ENCODE results near the gene FBXL22. TPM values are rescaled to one million over a fixed set of nuclear protein-coding genes. Genes with fewer than 3 reads are reported as not detected.

The FBXL22 gene
- total and polyA plus RNA-seq, 2 experiments from 2014 or later: 0.26 TPM; not detected in 1

- H3K36me3 ChIP-seq (ENCODE audit: insufficient read depth): peaks cover 6% of the 10 kb centered on the region; the same call in 1 of the 2 replicates
- ATAC-seq (no peak), DNase-seq (ENCODE audit: low spot score) (no peak)
- no peak overlapping the region for H3K27ac Mint-ChIP-seq
- H3K4me2 ChIP-seq: no peak overlapping the region
- no peaks in the 10 kb centered on the region for H3K79me2 ChIP-seq (replicated peaks; ENCODE audit: insufficient read depth)
- TF ChIP-seq ZNF114 (CRISPR knock-in tag; IDR thresholded peaks at IDR 0.05): no peak
- no peak for TF ChIP-seq NANOG (IDR thresholded peaks at IDR 0.05; ENCODE audit: borderline replicate concordance)
- TF ChIP-seq ZNF462 (CRISPR knock-in tag; IDR thresholded peaks at IDR 0.05): no peak
- no peak for TF ChIP-seq CREB1 (CRISPR knock-in tag; IDR thresholded peaks at IDR 0.05; ENCODE audit: low read depth)
- TF ChIP-seq ZNF331 (CRISPR knock-in tag; IDR thresholded peaks at IDR 0.05; ENCODE audit: low read depth): no peak
- TF ChIP-seq REST (IDR thresholded peaks at IDR 0.05; ENCODE audit: unreplicated experiment): no peak
- H3K9me3 Mint-ChIP-seq: no peaks in the 10 kb centered on the region
- no peak overlapping the region for H2AFZ ChIP-seq
- no peaks in the 10 kb centered on the region for H3K27me3 ChIP-seq (ENCODE audit: insufficient read depth)
- H3K27me3 Mint-ChIP-seq (ENCODE audit: insufficient read depth, low read depth, poor library complexity): no peaks in the 10 kb centered on the region
- no peaks in the 10 kb centered on the region for H4K20me1 ChIP-seq (replicated peaks; ENCODE audit: insufficient read depth)
- no peak overlapping the region for H3K4me3 ChIP-seq
- H3K4me3 Mint-ChIP-seq: no peak overlapping the region
- no peaks in the 10 kb centered on the region for H3F3A ChIP-seq (replicated peaks; ENCODE audit: low read depth)
- no peaks in the 10 kb centered on the region for H3K9me2 ChIP-seq (ENCODE audit: insufficient read depth)
- H3K4me1 ChIP-seq (ENCODE audit: insufficient read depth): no peaks in the 10 kb centered on the region
- H3K27ac ChIP-seq (ENCODE audit: low read depth): no peak overlapping the region
- H3K4me1 Mint-ChIP-seq: no peaks in the 10 kb centered on the region
- H3K36me3 Mint-ChIP-seq (ENCODE audit: low read depth): no peaks in the 10 kb centered on the region
Measured at GRCh38 chr15:63638839-63639238, 41.7 kb downstream of the FBXL22 start.

Data from GM23338 (cell line).